Measurements from ENCODE around the gene LMLN.
"Not testable (repeated sequence)": the region's sequence is repeated elsewhere in the genome, so short reads cannot be mapped to it uniquely, and the experiment has no call there.

LMLN gene

DNA sequence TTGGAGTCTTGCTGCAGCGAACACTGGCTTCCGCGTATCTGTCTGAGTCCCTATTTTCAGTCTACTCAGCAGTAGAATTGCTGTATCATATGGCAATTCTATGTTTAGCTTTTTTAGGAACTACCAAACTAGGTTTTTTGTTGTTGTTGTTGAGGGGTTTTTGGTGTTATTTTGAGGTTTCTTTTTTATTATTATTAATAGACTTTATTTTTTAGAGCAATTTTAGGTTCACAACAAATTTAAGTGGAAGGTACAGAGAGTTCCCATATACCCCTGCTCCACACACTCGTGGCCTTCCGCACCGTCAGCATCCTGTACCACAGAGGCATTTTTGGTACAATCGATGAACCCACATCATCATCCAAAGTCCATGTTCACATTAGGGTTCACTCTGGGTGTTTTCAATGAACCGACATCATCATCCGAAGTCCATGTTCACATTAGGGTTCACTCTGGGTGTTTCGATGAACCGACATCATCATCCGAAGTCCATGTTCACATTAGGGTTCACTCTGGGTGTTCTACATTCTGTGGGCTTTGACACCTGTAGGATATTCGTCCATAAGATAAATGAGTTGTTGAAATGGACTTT is 67.9 kb downstream of the LMLN start:
- no peak for DNase-seq

DNA sequence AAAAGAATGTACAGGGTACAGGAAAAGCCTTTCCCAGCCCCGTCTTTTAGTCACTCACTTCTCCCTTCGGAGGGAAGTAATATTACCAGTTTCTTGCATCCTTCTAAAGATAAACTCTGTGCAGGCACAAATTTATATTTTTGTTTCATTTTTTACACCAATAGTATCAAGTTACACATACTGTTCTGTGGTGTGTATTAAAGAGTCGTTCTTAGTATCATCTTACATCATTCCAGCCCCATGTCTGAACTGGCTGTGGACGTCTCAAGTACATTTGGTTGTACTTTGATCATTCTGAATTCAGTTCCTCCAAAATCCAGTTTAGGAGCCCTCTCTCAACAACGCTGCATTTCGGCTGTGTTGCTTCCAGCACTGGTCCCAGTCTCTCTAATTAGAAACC is 68.7 kb downstream of the LMLN start:
- no peak for DNase-seq

DNA sequence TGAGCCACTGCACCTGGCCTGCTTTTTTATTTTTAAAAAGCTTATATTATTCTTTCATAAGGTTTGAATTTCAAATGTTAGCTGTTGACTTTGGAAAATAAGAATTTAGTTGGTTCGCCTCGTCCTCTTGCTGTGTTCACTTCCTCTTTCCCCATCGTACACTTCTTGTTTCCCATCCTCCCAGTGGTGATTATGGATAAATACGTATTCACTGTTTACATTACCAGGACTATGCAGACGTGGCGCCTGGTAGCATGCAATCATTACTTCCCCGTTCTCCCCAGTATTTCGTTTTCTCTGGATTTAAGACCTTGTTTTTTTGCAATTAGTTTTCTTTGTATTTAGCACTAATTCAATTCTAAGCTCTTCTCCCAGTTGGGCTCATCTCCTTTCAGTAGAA is 70.1 kb downstream of the LMLN start:
- DNase-seq: no peak

DNA sequence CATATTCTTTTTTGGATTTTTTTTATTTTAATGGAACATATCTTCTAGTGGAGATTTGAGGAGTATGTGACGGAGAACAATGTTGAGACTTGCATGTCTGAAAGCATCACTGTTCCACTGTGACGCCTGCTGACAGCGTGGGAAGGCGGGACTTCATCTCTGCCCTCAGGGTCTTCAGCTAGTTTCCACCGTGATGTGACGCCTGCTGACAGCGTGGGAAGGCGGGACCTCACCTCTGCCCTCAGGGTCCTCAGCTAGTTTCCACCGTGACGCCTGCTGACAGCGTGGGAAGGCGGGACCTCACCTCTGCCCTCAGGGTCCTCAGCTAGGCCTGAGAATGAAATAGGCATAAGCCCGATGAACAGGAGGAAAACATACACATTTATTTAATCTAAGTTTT is 70.7 kb downstream of the LMLN start:
- no peak for DNase-seq

DNA sequence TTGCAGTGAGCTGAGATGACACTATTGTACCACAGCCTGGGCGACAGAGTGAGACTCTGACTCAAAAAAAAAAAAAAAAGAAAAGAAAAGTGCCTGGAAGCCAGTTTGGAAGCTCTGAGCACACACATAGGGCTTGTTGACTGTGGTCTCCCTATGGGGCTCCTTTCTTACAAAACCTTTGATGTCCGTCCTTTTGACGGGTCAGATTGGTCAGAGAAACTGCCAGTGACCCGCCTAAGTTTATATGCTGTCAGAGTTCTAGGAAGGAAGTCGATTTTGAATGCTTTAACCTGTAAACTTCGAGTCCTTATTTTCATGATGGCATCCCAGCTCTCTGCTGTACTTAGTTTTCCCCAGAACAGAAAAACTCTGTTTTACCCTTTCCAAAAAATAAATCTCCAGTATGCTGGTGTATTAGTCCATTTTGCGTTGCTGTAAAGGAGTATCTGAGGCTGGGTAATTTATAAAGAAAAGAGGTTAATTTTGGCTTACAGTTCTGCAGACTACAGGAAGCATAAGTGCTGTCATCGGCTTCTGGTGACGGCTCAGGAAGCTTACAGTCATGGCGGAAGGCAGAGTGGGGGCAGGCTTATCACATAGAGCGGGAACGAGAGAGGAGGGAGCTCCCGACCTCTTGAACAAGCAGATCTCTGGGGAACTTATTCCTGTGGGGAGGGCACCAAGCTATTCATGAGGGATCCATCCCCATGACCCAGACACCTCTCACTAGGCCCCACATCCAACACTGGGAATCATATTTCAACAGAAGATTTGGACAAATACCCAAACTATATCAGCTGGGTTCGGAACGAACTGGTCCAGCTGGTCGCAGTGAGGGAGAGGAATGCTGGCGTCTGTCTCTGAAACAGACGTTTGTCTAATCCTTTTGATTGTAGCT is 72.3 kb downstream of the LMLN start:
- DNase-seq: no peak

DNA sequence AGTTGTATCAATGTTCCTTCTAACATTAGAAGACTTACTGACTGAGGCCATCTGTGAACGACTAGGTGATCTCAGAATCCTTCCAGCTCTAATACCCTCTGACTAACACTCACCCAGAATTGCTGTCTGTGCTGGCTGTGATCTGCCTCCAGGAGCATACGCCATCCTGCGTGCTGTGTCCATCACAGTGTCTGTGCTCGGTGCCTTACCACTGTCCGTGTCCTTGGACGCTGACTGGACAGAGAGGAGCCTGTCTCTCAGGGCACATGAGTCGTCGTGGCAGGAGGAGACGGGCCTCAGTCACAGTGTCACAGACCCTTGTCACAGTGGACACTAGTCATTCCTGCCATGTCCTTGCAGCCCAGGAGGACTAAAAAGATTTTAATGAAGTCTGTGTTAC is 83.1 kb downstream of the LMLN start:
- no peak for DNase-seq

DNA sequence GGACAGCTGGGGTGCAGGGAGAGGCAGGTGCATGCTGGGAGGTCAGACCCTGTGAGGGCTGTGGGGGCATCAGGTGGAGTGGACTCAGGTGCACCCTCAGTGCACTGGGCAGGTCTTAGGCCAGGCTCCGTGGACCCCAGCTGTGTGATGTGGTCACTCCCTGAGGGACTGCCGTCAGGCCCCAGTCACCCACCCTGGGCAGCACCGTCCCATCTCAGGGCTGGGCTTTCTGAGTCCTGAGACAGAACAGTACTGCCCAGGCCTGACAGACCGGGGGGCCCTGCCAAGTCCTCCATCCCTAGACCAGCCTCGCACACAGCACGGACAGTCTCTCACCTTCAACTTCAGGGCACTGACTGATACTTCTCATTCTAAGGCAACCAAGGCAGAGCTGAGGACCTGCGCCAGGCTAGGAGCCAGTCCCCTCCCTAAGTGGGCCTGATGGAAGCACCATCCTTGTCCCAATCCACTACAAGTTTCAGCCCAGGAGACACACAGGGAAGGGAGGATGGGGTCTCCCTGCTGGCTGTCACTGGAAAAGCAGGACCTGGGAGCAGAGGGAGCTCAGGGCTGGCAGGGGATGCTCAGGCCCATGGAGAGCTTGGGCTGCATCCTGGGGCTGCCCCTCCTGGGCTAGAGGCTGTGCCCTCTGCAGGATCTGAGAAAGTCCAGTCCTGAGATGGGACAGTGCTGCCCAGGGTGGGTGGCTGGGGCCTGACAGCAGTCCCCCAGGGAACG is 86.3 kb downstream of the LMLN start:
- DNase-seq: no peak

DNA sequence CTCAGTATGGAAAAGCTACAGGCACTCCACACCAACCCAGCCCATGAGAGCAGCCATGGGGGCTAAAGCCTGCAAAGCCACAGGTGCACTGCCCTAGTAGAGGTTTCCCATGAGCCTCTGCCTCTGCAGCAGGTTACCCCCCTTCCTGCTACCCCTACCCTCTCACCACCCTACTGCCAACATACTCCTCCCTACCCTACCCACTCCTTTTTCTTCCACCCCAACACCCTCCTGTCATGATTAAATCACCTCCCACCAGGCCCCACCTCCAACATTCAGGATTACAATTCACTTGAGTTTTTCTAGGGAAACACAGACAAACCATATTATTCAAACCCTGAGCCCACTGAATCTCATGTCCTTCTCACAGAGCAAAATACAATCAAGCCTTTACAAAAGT is 88.4 kb downstream of the LMLN start:
- DNase-seq: no peak

DNA sequence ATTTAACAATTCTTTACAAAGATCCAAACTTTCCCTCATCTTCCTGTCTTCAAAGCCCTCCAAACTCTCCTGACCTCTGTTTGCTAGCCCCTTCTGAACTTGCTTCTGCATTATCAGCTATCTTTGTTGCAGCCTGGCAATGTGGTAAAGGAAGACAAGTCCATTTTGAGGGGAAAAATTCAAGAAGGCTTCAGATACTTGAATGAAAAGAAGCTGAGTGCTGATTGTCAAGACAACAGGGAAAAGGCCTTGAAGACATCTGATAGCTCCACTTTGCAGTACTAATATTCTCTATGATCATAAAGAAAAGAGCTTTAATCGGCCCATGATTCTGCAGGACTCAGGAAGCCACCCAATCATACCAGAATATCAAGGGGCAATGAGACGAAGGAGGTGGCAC is 91.8 kb downstream of the LMLN start:
- no peak for DNase-seq

DNA sequence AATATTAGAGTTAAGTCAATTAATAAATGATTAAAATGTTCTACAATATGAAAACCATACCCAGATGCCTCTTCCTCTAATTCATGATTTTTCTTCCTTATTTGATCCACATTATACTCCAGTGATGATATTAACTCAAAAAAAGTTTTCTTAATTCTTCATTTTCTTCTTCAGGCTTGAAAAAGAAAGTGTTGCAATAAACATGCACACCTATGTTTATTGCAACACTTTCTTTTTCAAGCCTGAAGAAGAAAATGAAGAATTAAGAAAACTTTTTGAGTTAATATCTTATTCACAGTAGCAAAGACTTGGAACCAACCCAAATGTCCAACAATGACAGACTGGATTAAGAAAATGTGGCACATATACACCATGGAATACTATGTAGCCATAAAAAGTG is 93.4 kb downstream of the LMLN start:
- DNase-seq: not testable (repeated sequence)

DNA sequence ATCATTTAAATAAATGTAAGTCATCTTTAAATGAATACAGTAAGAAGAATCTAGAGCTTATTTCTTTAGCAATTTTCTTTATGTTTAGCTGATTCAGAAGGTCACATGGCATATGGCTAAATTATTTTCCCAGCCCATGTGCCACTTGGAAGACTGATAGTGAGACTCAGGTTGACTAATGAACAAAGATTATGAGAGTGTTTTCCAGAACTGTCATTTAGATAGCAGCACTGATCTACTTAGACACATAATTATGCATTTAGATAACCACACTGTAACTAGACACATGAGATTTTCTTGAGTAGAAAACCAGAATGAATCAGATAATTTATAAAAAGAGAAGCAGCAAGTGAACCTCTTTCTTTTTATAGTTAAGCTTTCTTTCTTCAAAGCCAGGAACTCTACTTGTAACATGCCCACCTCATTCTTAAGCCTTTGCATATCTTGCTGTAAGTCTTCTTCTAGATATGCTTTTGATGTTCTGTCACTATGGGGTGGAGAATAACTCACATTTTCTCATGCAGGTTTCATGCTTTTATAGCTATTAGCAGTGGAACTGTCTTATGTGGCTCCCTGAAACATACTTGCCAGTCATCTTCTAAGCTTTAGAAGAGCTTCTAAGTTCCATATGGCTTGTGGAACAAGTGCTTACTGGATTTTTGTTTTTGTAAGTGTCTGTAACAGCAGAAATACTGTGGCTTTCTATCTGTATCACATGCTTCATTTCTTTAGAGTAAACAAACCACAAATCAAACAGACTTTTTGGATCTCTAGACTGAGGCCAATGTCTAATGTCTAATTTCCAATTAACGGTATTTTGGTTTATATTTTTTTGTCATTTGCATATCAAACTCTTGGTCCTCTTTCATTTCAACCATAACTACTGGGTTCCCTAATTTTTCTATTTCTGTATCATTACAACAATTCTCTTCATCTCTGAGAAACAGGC is 101.4 kb downstream of the LMLN start:
- DNase-seq: no peak

DNA sequence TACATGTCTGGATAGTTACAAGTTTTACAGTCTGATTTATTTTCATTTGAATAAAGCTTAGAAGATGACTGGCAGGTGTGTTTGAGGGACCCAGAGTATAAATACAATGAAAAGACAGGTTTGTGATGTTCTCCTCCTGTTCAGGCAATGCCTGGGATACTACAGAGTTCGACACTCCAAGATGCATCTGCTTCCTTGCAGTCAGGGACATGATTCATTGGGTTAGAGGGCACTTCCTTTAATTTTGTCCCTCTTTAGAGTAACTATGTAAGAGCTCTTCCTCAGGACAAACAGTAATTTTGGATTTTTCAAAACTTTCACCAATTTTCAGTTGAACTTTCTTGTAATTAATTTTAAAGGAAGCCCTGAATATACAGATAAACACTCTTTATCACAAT is 102.0 kb downstream of the LMLN start:
- DNase-seq: no peak

DNA sequence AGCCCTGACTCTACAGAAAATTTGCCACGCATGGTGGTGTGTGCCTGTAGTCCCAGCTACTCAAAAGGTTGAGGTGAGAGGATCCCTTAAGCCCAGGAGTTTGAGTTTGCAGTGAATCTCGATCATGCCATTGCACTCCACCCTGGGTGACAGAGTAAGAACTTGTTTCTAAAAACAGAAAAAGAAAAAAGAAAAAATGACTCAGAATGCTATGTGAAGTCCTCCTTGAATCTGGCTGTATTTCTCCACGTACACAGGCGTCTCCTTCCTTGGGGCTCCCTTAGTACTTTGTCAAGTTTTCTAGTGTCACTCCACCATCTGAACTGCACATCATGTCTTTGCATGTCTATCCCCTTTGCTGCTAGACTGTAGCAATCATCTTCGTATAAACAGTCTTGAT is 104.4 kb downstream of the LMLN start:
- no peak for DNase-seq

DNA sequence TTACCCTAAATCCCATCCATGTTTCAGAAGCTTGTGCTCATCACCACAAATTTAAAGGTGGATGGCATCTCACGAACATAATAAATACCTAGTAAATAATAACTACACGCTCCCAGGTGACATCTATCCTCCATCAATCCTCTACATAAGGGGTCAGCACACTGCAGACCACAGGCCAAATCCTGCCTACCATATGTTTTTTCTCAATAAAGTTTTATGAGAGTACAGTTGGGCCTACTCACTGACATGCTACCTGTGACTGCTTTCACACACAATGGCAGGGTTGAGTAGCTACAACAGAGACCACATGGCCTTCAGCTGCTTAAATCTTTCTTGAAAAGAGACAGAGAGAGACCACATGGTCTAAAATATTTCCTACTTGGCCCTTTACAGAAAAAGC is 105.9 kb downstream of the LMLN start:
- DNase-seq: no peak

DNA sequence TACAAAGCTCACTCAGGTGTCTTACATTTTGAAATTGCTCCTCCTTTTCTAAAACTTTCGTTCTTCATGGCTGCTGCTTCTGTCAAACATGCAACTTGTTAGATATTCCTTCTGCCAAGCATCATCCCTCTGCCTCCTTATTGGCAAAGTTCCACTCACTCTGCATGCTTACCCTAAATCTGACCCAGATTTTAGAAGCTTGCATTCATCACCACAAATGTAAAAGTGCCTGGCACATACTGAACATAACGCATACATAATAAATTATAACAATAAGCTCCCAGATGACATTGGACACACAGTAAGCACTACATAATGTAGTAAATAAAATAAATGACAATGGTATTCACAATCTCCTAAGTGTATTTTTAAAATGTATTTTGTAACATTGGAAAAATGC is 107.4 kb downstream of the LMLN start:
- no peak for DNase-seq

DNA sequence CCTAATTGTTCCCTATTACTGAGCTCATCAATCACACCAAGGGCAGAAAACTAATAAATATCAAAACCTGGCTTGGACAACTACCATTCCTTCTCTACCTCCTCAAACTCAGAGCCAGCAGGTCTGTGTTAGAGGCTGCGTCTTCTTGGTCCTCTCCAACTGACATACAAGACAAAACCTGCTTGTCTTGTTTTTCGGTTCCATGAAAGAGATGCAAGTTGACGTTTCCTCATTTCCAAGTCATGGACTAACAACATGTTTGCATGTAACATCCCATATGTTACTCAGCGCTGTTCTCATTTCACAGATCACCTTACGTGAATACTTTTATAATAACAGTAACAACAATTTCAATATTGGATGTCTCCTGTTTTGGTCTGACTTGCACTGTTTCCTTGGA is 110.9 kb downstream of the LMLN start:
- no peak for DNase-seq

DNA sequence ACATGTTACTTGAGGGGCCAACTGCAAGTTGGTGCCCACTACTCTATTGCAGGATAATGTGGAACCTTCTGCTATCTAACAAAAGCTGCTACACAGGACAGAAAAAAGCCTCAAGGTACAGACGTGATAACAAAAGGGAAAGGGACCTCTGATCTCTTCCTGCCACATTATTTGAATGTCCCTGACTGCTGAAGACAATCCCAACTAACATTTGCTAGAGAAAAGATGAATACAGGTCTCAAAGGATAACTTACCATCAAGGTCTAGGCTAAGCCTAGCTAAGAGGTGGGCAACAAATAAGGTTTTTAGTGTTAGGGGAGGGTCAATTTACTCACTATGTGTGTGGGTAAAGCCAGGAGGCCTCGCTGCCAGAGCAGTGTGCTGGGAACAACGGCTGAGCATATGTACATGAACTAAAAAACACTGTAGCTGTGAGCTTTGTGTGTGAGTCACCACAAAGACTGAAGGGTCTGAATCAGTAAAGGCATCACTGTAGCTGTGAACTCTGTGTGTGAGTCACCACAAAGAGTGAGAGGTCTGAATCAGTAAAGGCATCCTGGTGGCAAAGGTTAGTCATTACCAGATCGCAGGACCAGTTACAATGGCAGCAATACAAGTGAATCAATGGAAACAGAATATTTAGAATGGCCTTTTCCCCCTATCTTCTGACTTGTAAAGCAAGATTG is 111.7 kb downstream of the LMLN start:
- peak; percentile 44 to 56 for DNase-seq

DNA sequence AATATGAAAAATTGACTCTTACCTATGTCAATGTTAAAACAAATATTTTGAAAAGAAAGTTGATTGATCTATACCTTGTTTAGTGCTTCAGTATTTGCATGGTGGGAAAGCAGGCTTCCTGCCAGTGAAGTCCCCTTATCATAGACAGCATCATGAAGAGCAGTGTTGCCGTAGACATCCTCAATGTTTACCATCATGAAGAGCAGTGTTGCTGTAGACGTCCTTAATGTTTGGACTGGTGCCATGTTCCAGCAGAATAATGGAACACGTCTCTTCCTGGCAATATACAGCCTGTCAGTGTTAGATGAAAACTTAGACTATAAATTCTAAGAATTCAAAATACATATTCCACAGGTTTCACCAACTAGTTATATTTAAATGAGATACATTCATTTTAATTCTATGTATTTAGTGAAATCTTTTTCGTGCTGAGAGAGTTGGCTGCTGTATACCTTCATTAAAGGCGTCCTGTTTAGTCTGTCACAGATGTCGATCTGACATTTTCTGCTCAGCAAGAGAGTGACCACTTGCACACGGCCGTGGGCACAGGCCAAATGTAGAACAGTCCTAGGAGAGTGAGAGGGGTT is 116.8 kb downstream of the LMLN start:
- no peak for DNase-seq

DNA sequence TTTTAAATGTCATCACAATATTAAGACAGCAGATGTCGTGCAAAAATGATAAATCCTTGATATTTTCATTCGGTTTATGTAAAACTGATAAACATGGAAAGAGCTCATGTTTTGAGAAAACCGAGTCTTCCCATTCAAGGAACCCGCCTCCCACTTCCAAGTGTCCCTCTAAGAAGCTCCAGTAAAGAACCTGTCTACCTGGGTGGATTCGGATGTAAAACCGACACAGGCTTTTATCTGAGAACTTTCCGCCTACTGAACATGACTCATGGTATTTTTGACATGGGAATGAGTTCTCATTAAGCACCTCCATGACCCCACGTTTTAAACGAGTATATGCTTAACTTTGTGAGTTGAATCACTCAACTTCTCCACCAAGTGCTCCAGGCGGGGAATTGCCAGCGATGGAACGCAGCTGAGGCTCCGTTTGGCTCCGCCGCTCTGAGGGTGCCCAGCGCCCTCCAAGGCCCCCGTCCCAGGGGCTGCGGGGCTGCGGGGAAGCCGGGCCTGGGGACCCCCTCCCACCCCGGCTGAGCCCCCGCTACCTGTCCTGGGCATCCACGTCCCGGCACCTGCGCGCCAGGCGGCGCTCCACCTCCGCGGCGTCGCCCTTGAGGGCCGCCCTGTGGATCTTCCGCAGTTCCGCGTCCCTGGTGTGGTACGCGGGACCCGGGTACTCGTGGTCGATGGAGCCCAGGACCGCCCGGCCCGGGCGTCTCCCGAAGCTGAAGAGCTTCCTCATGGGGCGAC is 119.9 kb downstream of the LMLN start:
- peak; percentile 54 to 59 for DNase-seq

DNA sequence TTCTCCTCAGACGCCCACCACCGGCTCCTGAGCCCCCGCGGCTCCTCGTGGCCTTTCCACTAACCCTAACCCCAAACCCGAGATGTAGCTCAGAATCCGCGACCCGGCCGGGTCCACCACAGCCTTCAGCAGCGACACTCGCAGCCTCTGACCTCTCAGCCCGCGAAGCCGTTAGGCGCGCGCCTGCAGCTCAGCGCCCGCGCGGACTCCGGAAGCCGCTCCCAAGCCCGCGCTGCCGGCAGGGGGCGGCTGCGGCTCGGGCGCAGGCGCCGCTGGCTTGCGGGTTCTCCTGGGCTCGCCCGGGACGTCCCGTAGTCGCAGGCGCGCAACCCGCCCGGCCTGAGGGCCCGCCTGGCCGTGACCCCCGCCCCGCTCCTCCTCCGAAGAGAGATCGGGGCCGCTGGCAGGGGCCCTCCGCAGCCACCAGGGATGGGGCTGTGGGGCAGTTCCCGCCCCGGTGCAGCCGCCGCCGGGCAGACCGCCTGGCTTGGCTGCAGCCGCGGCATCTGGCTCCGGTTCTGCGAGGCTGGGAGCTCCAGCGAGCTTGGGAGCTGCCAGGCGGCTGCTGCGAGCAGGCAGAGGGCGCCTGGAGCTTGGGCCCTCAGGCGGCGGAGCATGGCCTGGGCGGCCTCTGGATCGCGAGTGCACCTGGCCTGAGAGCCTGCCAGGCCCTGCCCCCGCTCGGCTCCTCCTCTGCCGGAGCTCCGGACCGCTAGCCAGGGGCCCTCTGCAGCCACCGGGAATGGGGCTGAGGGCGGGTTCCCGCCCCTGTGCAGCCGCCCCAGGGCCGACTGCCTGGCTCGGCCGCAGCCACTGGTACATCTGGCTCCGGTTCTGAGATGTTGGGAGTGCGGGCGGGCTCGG is 120.7 kb downstream of the LMLN start:
- DNase-seq: peak; percentile 77 to 81

All from activated CD4-positive, alpha-beta T cell treated with anti-CD3 and anti-CD28 coated beads, Interleukin-2, amount 50 U/mL, for 48 hours (primary cell).